GM12864 (cell line): Measurements from ENCODE around the gene CLK2.
"Not testable (repeated sequence)": the region's sequence is repeated elsewhere in the genome, so short reads cannot be mapped to it uniquely, and the experiment has no call there.

ENCODE experiments used
- DNase-seq: peaks from one replicate; pipeline ENCODE4 v3.0.0-alpha.2; 2011; ENCODE audit warnings: low read depth
- H3K4me3 ChIP-seq: 2 replicates; pipeline ENCODE4 v1.5.1; 2011; ENCODE audit warnings: mild to moderate bottlenecking, low read depth, low read length, control low read depth
- TF ChIP-seq, protein P1 (sequence below): IDR thresholded peaks from 2 replicates; pipeline ENCODE4 v1.5.1; 2011; ENCODE audit warnings: low read depth, mild to moderate bottlenecking, moderate library complexity, low read length, control low read depth, inconsistent platforms; ENCODE audit errors: missing control alignments

Gene CLK2

DNA sequence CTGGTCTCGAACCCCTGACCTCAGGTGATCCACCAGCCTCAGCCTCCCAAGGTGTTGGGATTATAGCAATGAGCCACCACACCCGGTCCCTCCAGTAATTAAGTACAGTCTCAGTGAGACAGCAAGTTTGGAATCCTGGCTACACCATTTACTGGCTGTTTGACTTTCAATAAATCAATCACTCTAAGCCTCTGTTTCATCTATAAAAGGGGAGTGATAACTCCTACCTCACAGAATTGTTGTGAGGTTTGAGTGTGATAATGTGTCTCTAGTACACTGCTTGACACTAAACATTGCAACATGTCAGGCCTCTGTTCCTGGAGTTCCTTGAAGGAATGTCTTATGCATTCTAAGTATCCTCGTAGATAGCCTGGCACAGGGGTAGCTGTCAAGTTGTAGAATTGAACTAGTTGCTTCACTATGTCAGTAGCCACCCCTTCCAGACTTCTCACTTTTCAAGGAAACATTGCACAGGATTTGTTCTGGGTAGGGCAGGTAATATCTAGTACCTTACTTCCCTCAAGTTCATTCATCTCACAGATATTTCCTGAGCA, 30.4 kb downstream of the CLK2 start:
- TF ChIP-seq, protein P1, sequence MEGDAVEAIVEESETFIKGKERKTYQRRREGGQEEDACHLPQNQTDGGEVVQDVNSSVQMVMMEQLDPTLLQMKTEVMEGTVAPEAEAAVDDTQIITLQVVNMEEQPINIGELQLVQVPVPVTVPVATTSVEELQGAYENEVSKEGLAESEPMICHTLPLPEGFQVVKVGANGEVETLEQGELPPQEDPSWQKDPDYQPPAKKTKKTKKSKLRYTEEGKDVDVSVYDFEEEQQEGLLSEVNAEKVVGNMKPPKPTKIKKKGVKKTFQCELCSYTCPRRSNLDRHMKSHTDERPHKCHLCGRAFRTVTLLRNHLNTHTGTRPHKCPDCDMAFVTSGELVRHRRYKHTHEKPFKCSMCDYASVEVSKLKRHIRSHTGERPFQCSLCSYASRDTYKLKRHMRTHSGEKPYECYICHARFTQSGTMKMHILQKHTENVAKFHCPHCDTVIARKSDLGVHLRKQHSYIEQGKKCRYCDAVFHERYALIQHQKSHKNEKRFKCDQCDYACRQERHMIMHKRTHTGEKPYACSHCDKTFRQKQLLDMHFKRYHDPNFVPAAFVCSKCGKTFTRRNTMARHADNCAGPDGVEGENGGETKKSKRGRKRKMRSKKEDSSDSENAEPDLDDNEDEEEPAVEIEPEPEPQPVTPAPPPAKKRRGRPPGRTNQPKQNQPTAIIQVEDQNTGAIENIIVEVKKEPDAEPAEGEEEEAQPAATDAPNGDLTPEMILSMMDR, result no peak
- peak overlapping the region; percentile 69 for H3K4me3 ChIP-seq
- DNase-seq, result no peak

DNA sequence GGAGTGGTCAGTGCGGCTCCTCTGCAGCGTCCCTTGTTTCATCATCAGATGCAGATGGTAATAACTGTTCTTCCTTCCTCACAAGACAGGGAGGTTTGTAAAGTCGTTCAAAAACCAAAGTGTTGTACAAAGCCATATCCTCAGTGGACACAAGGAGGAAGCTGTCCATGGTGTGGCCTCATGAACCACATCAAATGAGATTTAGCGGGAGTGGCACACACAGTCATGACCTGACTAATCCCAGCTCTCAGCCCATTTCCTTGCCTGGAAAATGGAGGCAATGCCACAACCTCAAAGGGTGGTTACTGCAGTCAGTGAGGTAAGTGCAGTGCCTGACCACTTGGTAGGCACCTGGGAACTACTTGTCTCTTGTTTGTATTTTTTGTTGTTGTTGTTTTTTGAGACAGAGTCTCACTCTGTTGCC, 31.5 kb downstream of the CLK2 start:
- TF ChIP-seq, protein P1, result no peak
- no peak for DNase-seq
- H3K4me3 ChIP-seq, result no peak overlapping the region

DNA sequence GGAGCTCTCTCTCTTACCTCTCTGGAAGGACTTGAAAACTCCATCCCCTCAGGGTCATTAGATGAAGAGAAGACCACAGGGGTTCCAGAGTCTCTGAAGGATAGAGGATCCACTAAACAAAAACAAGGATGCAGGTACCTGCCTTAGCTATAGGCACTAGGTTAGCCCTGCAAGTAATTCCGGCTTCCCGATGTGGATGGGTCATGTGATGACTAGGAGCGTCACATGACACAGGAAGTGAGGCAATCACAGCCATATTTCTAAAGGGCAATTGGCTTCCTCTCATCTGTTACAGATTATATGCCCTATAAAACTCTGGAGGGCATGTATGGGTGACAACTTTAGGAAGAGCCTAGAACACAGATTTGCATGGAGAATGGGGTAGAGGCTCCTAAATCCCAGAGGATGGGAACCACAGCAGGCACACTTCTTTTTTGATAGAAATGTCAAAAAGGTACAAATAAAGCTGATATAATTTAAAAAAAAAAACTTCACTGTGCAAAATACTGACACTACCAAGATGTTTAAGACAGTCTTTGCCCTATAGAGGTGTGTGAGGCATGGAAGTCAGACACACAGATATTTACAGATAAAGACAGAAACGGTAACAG, 32.1 kb downstream of the CLK2 start:
- DNase-seq, result no peak
- TF ChIP-seq, protein P1, result no peak
- peak overlapping the region; percentile 59 for H3K4me3 ChIP-seq

DNA sequence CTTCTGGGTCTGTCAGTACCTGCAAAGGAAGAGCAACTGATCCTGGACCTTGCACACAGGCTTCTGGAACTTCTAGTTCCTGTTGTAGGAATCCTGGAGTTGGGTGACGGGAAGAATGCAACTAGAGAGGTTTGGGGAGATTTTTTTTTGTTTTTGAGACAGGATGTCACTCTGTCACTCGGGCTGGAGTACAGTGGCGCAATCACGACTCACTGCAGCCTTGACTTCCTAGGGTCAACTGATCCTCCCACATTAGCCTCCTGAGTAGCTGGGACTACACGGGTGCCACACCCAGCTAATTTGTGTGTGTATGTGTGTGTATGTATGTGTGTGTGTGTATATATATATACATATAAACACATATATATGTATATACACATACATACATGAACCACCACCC, 36.9 kb downstream of the CLK2 start:
- H3K4me3 ChIP-seq, result no peak overlapping the region
- TF ChIP-seq, protein P1, result no peak
- DNase-seq, result no peak

DNA sequence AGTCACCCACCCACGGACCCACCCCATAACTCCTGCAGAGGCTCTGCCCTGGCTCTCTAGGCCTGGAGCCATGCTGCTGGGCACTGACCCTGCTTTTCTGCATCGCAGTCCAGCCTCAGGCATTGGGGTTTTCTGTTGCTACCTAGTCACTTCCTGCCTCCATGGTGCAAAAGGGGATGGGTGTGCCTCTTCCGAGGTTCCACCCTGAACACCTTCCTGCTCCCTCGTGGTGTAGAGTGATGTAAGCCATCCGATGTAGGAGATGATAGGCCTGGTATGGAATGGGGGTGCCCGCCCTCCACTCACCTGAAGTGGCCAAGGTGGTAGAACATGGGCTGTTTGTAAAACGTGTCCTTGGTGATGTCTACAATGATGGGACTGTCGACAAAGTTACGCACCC, 37.9 kb downstream of the CLK2 start:
- not testable (repeated sequence) for H3K4me3 ChIP-seq, DNase-seq

DNA sequence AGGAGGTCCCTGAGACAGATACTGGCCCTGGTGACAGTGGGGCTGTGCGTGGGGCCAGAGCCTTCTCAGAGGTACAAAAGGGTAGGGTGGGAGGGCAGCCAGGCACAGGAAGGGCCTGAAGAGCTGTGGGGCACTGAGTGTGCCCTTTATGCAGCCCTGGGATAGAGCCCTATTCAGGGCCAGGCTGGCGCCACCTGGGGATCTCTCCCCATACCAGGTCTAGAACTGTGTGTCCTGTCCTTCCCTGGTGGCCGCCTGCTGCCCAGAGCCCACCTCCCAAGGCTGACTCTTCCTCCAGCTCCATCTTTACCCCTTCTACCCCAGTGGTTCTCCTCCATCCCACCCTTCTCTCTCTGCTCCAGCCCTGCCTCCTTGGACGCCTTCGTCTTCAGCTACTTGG, 39.8 kb downstream of the CLK2 start:
- not testable (repeated sequence) for H3K4me3 ChIP-seq, DNase-seq

DNA sequence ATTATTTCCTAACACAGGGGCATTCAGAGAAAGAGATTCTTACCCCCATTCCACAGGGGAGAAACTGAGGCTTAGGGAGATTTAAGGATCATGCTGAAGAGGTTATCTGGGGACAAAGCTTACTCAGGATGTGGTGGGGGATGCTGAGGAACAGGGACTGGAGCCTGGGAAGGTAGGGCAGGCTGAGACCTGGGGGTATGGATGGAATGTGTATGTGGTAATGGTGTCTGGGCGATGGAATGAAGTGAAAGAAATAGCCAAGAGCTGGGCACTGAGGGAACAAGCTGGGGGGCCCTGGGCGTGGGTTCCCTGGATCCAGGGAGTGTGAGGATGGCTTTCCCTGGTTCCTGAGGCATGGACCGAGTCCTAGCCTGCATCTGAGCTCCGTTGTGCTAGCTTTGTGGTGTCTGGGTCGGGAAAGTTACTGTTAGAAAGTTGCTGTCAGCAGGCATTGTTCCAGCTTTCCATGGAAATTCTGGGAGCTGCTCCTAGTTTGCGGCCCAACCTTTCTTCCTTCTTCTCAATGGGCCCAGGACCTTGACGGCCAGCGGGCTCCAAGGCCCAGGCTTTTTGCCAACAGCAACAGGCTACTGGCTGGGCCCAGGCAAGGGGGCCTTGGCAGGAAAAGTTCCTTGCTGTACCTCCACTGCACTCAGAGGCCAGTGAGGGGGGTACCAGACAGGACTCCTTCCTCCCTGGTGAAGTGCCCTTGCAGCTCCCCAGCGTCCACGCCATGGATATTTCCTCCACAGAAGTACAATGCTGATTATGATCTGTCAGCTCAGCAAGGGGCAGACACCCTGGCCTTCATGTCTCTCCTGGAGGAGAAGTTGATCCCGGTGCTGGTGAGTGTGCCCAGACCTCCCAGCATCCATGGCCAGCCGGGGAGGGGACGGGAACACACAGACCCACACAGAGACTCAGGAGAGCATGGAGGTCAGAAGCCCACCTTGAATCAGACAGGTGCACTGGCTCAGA, 41.0 kb downstream of the CLK2 start:
- DNase-seq, H3K4me3 ChIP-seq: not testable (repeated sequence)

DNA sequence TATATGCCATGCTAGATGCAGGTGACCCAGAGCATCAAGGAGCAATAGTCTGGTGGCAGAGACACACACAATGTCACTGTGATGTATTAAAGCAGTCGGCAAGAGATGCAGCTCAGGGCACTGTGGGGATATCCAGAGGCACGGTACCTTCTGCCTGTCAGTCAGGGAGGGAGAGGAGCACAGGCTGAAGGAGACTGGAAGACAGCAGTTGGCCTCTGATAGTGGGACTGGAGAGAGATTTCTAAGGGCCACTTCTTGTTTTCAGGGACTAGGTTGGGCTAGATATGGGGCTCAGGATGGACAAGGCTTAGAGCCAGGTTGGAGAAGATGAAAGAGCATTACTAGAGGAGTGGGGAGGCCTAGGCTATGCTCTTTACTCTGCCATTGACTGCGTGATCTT, 42.0 kb downstream of the CLK2 start:
- not testable (repeated sequence) for DNase-seq, H3K4me3 ChIP-seq

DNA sequence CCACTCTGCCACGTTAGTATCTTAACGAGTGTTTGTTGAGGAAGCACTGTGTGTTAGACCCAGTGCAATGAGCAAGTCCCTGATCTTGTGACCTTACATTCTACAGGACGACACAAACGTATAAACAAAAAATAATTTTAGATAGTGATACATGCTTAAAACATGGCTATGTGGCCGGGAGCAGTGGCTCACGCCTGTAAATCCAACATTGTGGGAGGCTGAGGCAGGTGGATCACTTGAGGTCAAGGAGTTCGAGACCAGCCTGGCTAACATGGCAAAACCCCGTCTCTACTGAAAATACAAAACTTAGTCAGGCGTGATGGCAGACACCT, 45.2 kb downstream of the CLK2 start:
- TF ChIP-seq, protein P1, result no peak
- no peak for DNase-seq
- H3K4me3 ChIP-seq, result peak overlapping the region; percentile 60
